WTC11 (cell line): ENCODE measurements around the gene IL9. TPM values are rescaled to one million over a fixed set of nuclear protein-coding genes. Genes with fewer than 3 reads are reported as not detected.

ENCODE experiments used
- ATAC-seq: fragments of 200-7000 bp; cut with Tn5 transposase; 2 replicates; pipeline ENCODE4 v1.10.0; 2021; ENCODE audit warnings: mild to moderate bottlenecking, moderate library complexity
- CTCF ChIA-PET: fragments of 300-600 bp; sonication (Branson Sonifier 250); formaldehyde crosslinking; loops from one replicate; lab custom pipeline; 2021; ENCODE audit warnings: antibody characterized with exemption; lab: Charles Lee
- POLR2A ChIA-PET: fragments of 350-600 bp; sonication (Branson Sonifier 250); formaldehyde crosslinking; loops from one replicate; lab custom pipeline; 2021; ENCODE audit warnings: antibody characterized with exemption; lab: Charles Lee
- DNase-seq: peaks from one replicate; pipeline ENCODE4 v3.0.0; 2021; ENCODE audit warnings: low spot score
- H3K27ac Mint-ChIP-seq: 2 replicates; pipeline ENCODE4 v1.8.0; 2021; ENCODE audit warnings: mixed read lengths
- H3K27me3 Mint-ChIP-seq: 2 replicates; pipeline ENCODE4 v1.8.0; 2021; ENCODE audit warnings: low read depth, mild to moderate bottlenecking, moderate library complexity, mixed read lengths
- H3K36me3 Mint-ChIP-seq: 2 replicates; pipeline ENCODE4 v1.8.0; 2021; ENCODE audit warnings: mixed read lengths
- H3K4me1 Mint-ChIP-seq: 2 replicates; pipeline ENCODE4 v1.8.0; 2022; ENCODE audit warnings: mixed read lengths
- H3K4me3 Mint-ChIP-seq: 2 replicates; pipeline ENCODE4 v1.8.0; 2021; ENCODE audit warnings: mild to moderate bottlenecking, moderate library complexity, mixed read lengths
- H3K9me3 Mint-ChIP-seq: 2 replicates; pipeline ENCODE4 v1.8.0; 2021; ENCODE audit warnings: mixed read lengths
- CREM ChIP-seq: sonication (generic); formaldehyde crosslinking; IDR thresholded peaks from 2 replicates; pipeline ENCODE4 v1.8.1; 2022; ENCODE audit warnings: mild to moderate bottlenecking, missing genetic modification reagents, moderate library complexity
- ELF4 ChIP-seq: sonication (generic); formaldehyde crosslinking; IDR thresholded peaks from 2 replicates; pipeline ENCODE4 v1.8.1; 2022; ENCODE audit warnings: low read depth, mild to moderate bottlenecking, moderate library complexity, missing genetic modification reagents
- EMX1 ChIP-seq: fragments of 250-450 bp; sonication (Bioruptor Pico); IDR thresholded peaks from 2 replicates; pipeline ENCODE4 v1.8.0; 2021; ENCODE audit warnings: mild to moderate bottlenecking
- GRHL2 ChIP-seq: fragments of 250-450 bp; sonication (Bioruptor Pico); IDR thresholded peaks from 2 replicates; pipeline ENCODE4 v1.8.0; 2022; ENCODE audit warnings: mild to moderate bottlenecking, moderate library complexity; ENCODE audit not compliant: insufficient replicate concordance, severe bottlenecking
- HMGA2 ChIP-seq: fragments of 250-450 bp; sonication (Bioruptor Pico); IDR thresholded peaks from 2 replicates; pipeline ENCODE4 v1.4.0; 2021; ENCODE audit warnings: mild to moderate bottlenecking, moderate library complexity
- KAT7 ChIP-seq: sonication (generic); formaldehyde crosslinking; IDR thresholded peaks from 2 replicates; pipeline ENCODE4 v1.8.1; 2023; ENCODE audit warnings: missing genetic modification reagents, mild to moderate bottlenecking, borderline replicate concordance
- NR3C1 ChIP-seq: sonication (generic); formaldehyde crosslinking; conservative IDR thresholded peaks from 2 replicates; pipeline ENCODE4 v1.8.1; 2023; ENCODE audit warnings: low read depth, mild to moderate bottlenecking, missing genetic modification reagents
- PRRX2 ChIP-seq: fragments of 250-450 bp; sonication (Bioruptor Pico); IDR thresholded peaks from 2 replicates; pipeline ENCODE4 v1.8.0; 2021; ENCODE audit warnings: mild to moderate bottlenecking
- TCF7 ChIP-seq: sonication (generic); formaldehyde crosslinking; IDR thresholded peaks from 2 replicates; pipeline ENCODE4 v1.8.0; 2022; ENCODE audit warnings: mild to moderate bottlenecking, low read depth, missing genetic modification reagents, moderate library complexity
- ZBTB21 ChIP-seq: sonication (generic); formaldehyde crosslinking; IDR thresholded peaks from 2 replicates; pipeline ENCODE4 v1.8.1; 2023; ENCODE audit warnings: mild to moderate bottlenecking, missing genetic modification reagents, borderline replicate concordance
- ZNF219 ChIP-seq: sonication (generic); formaldehyde crosslinking; IDR thresholded peaks from 2 replicates; pipeline ENCODE4 v1.8.0; 2023; ENCODE audit warnings: missing genetic modification reagents, mild to moderate bottlenecking, borderline replicate concordance
- ZNF423 ChIP-seq: fragments of 250-450 bp; sonication (Bioruptor Pico); IDR thresholded peaks from 2 replicates; pipeline ENCODE4 v2.1.2; 2022; ENCODE audit warnings: mild to moderate bottlenecking, moderate library complexity
- ZNF671 ChIP-seq: fragments of 250-450 bp; sonication (Bioruptor Pico); IDR thresholded peaks from 2 replicates; pipeline ENCODE4 v1.8.0; 2021; ENCODE audit warnings: mild to moderate bottlenecking
- total RNA-seq: library from RNA; stranded (reverse); gene quantifications from 3 replicates; pipeline ENCODE4 v1.2.3, GENCODE V29; 2021
- TF ChIP-seq, protein P1 (sequence below): fragments of 250-450 bp; sonication (Bioruptor Pico); IDR thresholded peaks from 2 replicates; pipeline ENCODE4 v1.9.0; 2021; ENCODE audit warnings: mild to moderate bottlenecking, borderline replicate concordance
- TF ChIP-seq, protein P2 (sequence below): sonication (generic); formaldehyde crosslinking; IDR thresholded peaks from 2 replicates; pipeline ENCODE4 v1.8.0; 2022; ENCODE audit warnings: mild to moderate bottlenecking, missing genetic modification reagents
- TF ChIP-seq, protein P3 (sequence below): sonication (generic); formaldehyde crosslinking; IDR thresholded peaks from 2 replicates; pipeline ENCODE4 v1.8.0; 2022; ENCODE audit warnings: mild to moderate bottlenecking, missing genetic modification reagents
- TF ChIP-seq, protein P4 (sequence below): fragments of 200-600 bp; IDR thresholded peaks from 2 replicates; pipeline ENCODE4 v1.8.0; 2022; ENCODE audit warnings: antibody characterized with exemption
- TF ChIP-seq, protein P5 (sequence below): sonication (generic); formaldehyde crosslinking; IDR thresholded peaks from 2 replicates; pipeline ENCODE4 v1.8.1; 2023; ENCODE audit warnings: mild to moderate bottlenecking, missing genetic modification reagents, moderate library complexity
- TF ChIP-seq, protein P6 (sequence below): fragments of 250-450 bp; sonication (Bioruptor Pico); IDR thresholded peaks from 2 replicates; pipeline ENCODE4 v1.9.0; 2021; ENCODE audit warnings: moderate library complexity, mild to moderate bottlenecking, inconsistent platforms, borderline replicate concordance

The IL9 gene
- total RNA-seq, 1 experiment from 2014 or later = not detected

DNA sequence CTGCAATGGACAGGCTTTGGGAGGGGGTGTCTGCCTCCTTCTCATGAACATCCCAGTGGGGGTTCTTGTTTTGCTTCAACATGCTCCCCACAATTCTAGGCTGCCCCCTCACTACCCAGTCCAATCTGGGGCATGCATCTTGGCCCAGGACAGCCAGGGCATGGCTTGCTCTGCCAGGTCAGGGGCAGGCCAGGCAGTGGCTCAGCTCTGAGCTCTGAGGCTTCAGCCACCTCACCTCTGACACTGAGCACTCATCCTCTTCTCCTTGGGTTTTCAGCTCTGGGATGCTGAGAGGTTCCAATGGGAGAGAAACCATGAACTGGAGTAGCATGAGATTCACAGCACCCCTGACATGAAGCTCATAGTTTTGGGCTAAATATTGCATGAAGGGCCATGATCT, 49.3 kb downstream of the IL9 start:
- TF ChIP-seq PRRX2 (CRISPR knock-in tag) (no peak), CREM (no peak), NR3C1 (CRISPR knock-in tag) (no peak), ZNF671 (CRISPR knock-in tag) (no peak), HMGA2 (CRISPR knock-in tag) (no peak), ZBTB21 (CRISPR knock-in tag) (no peak), KAT7 (no peak), ZNF423 (no peak), ELF4 (CRISPR knock-in tag) (no peak), EMX1 (CRISPR knock-in tag) (no peak), ZNF219 (CRISPR knock-in tag) (no peak), GRHL2 (no peak), TCF7 (CRISPR knock-in tag) (no peak)
- TF ChIP-seq, protein P1, sequence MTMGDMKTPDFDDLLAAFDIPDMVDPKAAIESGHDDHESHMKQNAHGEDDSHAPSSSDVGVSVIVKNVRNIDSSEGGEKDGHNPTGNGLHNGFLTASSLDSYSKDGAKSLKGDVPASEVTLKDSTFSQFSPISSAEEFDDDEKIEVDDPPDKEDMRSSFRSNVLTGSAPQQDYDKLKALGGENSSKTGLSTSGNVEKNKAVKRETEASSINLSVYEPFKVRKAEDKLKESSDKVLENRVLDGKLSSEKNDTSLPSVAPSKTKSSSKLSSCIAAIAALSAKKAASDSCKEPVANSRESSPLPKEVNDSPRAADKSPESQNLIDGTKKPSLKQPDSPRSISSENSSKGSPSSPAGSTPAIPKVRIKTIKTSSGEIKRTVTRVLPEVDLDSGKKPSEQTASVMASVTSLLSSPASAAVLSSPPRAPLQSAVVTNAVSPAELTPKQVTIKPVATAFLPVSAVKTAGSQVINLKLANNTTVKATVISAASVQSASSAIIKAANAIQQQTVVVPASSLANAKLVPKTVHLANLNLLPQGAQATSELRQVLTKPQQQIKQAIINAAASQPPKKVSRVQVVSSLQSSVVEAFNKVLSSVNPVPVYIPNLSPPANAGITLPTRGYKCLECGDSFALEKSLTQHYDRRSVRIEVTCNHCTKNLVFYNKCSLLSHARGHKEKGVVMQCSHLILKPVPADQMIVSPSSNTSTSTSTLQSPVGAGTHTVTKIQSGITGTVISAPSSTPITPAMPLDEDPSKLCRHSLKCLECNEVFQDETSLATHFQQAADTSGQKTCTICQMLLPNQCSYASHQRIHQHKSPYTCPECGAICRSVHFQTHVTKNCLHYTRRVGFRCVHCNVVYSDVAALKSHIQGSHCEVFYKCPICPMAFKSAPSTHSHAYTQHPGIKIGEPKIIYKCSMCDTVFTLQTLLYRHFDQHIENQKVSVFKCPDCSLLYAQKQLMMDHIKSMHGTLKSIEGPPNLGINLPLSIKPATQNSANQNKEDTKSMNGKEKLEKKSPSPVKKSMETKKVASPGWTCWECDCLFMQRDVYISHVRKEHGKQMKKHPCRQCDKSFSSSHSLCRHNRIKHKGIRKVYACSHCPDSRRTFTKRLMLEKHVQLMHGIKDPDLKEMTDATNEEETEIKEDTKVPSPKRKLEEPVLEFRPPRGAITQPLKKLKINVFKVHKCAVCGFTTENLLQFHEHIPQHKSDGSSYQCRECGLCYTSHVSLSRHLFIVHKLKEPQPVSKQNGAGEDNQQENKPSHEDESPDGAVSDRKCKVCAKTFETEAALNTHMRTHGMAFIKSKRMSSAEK (CRISPR knock-in tag) = no peak
- TF ChIP-seq, protein P2, sequence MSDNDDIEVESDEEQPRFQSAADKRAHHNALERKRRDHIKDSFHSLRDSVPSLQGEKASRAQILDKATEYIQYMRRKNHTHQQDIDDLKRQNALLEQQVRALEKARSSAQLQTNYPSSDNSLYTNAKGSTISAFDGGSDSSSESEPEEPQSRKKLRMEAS = no peak
- TF ChIP-seq, protein P3, sequence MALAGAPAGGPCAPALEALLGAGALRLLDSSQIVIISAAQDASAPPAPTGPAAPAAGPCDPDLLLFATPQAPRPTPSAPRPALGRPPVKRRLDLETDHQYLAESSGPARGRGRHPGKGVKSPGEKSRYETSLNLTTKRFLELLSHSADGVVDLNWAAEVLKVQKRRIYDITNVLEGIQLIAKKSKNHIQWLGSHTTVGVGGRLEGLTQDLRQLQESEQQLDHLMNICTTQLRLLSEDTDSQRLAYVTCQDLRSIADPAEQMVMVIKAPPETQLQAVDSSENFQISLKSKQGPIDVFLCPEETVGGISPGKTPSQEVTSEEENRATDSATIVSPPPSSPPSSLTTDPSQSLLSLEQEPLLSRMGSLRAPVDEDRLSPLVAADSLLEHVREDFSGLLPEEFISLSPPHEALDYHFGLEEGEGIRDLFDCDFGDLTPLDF (CRISPR knock-in tag) = no peak
- TF ChIP-seq, protein P4, sequence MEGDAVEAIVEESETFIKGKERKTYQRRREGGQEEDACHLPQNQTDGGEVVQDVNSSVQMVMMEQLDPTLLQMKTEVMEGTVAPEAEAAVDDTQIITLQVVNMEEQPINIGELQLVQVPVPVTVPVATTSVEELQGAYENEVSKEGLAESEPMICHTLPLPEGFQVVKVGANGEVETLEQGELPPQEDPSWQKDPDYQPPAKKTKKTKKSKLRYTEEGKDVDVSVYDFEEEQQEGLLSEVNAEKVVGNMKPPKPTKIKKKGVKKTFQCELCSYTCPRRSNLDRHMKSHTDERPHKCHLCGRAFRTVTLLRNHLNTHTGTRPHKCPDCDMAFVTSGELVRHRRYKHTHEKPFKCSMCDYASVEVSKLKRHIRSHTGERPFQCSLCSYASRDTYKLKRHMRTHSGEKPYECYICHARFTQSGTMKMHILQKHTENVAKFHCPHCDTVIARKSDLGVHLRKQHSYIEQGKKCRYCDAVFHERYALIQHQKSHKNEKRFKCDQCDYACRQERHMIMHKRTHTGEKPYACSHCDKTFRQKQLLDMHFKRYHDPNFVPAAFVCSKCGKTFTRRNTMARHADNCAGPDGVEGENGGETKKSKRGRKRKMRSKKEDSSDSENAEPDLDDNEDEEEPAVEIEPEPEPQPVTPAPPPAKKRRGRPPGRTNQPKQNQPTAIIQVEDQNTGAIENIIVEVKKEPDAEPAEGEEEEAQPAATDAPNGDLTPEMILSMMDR = no peak
- TF ChIP-seq, protein P5, sequence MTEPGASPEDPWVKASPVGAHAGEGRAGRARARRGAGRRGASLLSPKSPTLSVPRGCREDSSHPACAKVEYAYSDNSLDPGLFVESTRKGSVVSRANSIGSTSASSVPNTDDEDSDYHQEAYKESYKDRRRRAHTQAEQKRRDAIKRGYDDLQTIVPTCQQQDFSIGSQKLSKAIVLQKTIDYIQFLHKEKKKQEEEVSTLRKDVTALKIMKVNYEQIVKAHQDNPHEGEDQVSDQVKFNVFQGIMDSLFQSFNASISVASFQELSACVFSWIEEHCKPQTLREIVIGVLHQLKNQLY (CRISPR knock-in tag) = no peak
- TF ChIP-seq, protein P6, sequence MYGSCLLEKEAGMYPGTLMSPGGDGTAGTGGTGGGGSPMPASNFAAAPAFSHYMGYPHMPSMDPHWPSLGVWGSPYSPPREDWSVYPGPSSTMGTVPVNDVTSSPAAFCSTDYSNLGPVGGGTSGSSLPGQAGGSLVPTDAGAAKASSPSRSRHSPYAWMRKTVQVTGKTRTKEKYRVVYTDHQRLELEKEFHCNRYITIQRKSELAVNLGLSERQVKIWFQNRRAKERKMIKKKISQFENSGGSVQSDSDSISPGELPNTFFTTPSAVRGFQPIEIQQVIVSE (CRISPR knock-in tag) = no peak
- TF ChIP-seq, all 79 proteins: peak for 0
- H3K4me3 Mint-ChIP-seq = no peak overlapping the region
- no peaks in the 10 kb centered on the region; the same call in 1 of the 2 replicates for H3K27me3 Mint-ChIP-seq
- CTCF ChIA-PET = interaction anchor here (1.1 kb wide), 1 partner anchor 16 kb away, joined by 4 read pairs; no protein-coding TSS in a partner anchor
- ATAC-seq = no peak
- POLR2A ChIA-PET = no interaction called here
- H3K36me3 Mint-ChIP-seq = no peaks in the 10 kb centered on the region
- no peaks in the 10 kb centered on the region for H3K4me1 Mint-ChIP-seq
- no peak for DNase-seq
- no peak overlapping the region for H3K27ac Mint-ChIP-seq
- H3K9me3 Mint-ChIP-seq = no peaks in the 10 kb centered on the region
